ENCODE results near the gene EPB41.
"Not testable (repeated sequence)": the region's sequence is repeated elsewhere in the genome, so short reads cannot be mapped to it uniquely, and the experiment has no call there.

EPB41 gene

GRCh38 chr1:28982198-28982597 is 67.8 kb downstream of the EPB41 start:
- no peak for DNase-seq

GRCh38 chr1:28983091-28983490 is 68.7 kb downstream of the EPB41 start:
- DNase-seq = no peak

- DNase-seq = no peak
Measured at GRCh38 chr1:28983509-28984310, 69.3 kb downstream of the EPB41 start.

GRCh38 chr1:28984311-28984684 is 69.9 kb downstream of the EPB41 start:
- DNase-seq = no peak

- DNase-seq = no peak
Measured at GRCh38 chr1:28985427-28985826, 71.1 kb downstream of the EPB41 start.

GRCh38 chr1:28986306-28986910 is 72.0 kb downstream of the EPB41 start:
- no peak for DNase-seq

GRCh38 chr1:29002792-29003191 is 88.4 kb downstream of the EPB41 start:
- DNase-seq = no peak

GRCh38 chr1:29004288-29004687 is 89.9 kb downstream of the EPB41 start:
- DNase-seq = no peak

- DNase-seq = no peak
Measured at GRCh38 chr1:29004798-29005197, 90.4 kb downstream of the EPB41 start.

GRCh38 chr1:29011775-29012174 is 97.4 kb downstream of the EPB41 start:
- DNase-seq = no peak

- DNase-seq = no peak
Measured at GRCh38 chr1:29017235-29017634, 102.9 kb downstream of the EPB41 start.

GRCh38 chr1:29017975-29018712 is 103.8 kb downstream of the EPB41 start:
- DNase-seq = no peak

GRCh38 chr1:29022620-29023019 is 108.3 kb downstream of the EPB41 start:
- no peak for DNase-seq

- no peak for DNase-seq
Measured at GRCh38 chr1:29029667-29030066, 115.3 kb downstream of the EPB41 start.

- DNase-seq = no peak
Measured at GRCh38 chr1:29032841-29033240, 118.5 kb downstream of the EPB41 start.

- DNase-seq = peak; percentile 8
Measured at GRCh38 chr1:29033829-29034466, 119.6 kb downstream of the EPB41 start.

GRCh38 chr1:29043274-29043965 is 129.1 kb downstream of the EPB41 start:
- no peak for DNase-seq

- no peak for DNase-seq
Measured at GRCh38 chr1:29044010-29044409, 129.6 kb downstream of the EPB41 start.

GRCh38 chr1:29045663-29046062 is 131.3 kb downstream of the EPB41 start:
- DNase-seq = not testable (repeated sequence)

- DNase-seq = no peak
Measured at GRCh38 chr1:29047142-29047541, 132.8 kb downstream of the EPB41 start.

- no peak for DNase-seq
Measured at GRCh38 chr1:29050166-29050565, 135.8 kb downstream of the EPB41 start.

- no peak for DNase-seq
Measured at GRCh38 chr1:29052100-29052499, 137.7 kb downstream of the EPB41 start.

- no peak for DNase-seq
Measured at GRCh38 chr1:29052941-29053340, 138.6 kb downstream of the EPB41 start.
